CMK (cell line): ENCODE data around the gene ACOT7.
"Not testable (repeated sequence)": the region's sequence is repeated elsewhere in the genome, so short reads cannot be mapped to it uniquely, and the experiment has no call there.

Source experiments
- DNase-seq: peaks from one replicate; pipeline ENCODE4 v3.0.0-alpha.2; 2010; ENCODE audit warnings: low read depth

The ACOT7 gene, protein sequence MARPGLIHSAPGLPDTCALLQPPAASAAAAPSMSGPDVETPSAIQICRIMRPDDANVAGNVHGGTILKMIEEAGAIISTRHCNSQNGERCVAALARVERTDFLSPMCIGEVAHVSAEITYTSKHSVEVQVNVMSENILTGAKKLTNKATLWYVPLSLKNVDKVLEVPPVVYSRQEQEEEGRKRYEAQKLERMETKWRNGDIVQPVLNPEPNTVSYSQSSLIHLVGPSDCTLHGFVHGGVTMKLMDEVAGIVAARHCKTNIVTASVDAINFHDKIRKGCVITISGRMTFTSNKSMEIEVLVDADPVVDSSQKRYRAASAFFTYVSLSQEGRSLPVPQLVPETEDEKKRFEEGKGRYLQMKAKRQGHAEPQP

DNA sequence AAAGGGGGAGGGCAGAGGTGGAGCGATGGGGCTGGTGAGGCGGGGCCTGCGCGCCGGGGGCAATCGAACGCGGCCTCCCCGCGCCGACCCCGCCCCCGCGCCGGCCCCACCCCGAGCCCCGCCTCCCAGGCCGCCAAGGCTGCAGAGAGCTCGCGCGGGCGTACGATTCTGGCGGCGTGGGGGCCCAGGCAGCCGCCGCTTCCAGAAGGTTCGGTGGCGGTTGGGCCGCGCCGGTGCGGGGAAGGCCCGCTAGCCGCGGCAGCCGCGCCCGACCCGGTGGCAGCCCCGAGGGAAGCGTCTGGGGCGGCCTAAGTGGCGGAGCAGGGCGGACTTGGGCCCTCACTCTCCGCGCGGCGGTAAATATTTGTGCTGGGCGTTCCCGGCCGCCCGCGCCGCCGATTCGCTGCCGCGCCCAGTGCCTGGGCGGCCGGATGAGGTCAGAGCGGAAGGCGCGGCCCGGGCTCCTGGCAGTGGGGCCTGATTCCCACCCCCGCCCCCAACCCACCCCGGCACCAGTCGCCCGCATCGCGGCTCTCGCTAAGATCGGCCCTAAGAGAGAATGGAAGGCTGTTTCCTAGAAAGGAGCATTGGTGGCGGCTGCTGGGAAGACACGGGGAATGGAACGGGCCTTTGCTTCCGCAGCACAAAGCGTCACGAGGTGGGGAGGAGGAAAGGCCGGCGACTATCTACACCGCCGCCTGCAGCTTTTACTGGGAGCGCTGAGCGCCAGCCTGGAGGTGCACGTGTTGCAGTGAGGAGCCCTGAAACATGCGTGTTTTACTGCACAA lies at the start of gene ACOT7:
TSS of gene ACOT7 (minus strand) at position 368 of the 788 bp plus-strand sequence. CDS start 368 bp downstream, outside the sequence.
- DNase-seq = peak; percentile 76

DNA sequence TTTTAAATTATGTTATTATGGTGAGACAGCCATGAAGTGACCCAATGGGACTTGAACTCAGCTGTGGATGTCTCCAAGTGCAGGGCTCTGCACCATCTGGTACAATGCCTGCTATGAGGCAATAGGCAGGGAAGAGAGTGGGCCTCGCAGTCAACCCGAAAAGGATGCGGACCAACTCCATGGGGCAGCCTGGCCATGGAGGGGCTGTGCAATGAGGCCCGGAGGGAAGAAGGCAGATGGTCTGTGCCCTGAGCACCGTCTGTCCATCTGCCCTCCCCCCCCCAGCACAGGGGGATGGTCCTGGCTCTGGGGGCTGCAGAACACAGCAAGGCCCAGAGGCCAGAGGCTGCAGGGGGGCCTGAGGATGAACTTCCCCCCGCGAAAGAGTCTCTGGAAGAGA lies 48.0 kb upstream of the ACOT7 start:
- no peak for DNase-seq

DNA sequence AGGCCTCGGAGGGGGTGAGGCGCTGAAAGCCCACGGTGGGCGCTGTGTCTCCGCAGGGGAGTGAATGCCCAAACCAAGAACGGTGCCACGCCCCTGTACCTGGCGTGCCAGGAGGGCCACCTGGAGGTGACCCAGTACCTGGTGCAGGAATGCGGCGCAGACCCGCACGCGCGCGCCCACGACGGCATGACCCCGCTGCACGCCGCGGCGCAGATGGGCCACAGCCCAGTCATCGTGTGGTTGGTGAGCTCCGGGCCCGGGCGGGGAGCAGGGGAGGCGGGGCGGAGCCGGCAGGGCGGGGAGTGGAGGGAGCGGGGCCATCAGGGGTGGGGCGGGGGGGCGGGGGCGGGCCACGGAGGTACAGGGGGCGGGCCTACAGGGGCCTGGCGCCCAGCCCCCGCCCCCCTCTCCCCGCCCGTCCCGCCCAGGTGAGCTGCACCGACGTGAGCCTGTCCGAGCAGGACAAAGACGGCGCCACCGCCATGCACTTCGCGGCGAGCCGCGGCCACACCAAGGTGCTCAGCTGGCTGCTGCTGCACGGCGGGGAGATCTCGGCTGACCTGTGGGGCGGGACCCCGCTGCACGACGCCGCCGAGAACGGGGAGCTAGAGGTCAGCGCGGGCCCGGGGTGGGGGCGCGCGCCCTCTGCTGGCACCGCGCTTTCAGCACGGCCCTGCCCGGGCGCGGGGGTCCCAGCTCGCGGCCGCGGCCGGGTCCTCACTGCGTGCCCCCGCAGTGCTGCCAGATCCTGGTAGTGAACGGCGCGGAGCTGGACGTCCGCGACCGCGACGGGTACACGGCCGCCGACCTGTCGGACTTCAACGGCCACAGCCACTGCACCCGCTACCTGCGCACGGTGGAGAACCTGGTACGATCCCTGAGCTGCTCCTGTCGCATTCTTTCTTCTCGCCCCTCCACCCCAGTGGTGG lies 46.9 kb upstream of the ACOT7 start:
- DNase-seq = no peak

DNA sequence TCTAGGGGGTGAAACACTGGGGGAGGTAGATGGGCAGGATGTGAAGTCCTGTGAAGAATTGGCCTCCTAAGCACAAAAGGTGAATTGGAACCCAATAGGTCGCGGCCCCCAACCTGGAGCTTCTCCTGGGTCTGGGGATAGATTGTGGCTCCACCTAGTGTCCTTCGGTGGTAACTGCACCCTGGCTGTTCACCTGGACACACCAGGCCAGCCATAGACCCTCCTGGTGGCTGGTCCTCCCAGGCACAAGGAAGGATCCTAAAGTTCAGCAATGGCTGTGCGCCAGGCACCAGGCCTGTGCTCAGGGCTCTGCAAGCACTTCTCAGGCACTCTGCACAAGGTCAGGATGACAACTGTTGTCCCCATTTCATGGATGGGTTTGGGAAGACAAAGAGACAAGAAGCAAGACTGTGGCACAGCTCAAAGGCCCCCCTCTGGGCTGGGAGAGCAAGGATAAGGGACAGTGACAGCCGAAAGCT lies 44.5 kb upstream of the ACOT7 start:
- no peak for DNase-seq

DNA sequence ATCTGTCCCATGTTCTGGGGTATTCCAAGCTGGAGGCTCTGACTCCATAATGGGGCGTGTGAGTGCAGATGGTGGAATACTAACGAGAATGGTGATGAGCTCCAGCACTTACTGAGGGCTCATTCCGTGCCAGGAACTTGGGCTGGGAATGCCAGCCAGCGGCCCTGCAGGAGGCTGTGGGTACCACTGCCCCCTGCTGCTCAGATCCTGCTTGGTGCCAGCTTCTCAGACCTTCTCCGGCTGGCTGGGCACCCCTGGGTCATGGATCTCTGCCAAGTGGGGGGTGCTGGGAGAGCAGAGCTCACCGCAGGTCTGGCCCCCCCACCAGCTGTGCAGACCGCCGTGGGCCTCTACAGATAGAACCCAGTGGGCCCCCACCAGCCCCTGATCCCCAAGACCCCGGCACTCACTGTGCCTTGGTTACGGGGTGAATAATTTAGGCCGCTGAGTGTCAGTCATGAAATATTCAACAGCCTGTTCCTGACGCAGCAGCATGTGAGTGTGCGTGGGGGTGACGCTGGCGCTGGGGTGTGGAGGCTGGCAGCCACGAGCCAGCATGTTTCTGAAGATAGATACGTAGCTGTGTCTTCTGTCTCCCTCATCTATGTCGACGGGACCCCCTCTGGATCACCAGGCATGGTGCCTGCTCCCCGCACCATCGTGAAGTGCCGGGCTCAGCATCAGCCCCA lies 43.6 kb upstream of the ACOT7 start:
- not testable (repeated sequence) for DNase-seq

DNA sequence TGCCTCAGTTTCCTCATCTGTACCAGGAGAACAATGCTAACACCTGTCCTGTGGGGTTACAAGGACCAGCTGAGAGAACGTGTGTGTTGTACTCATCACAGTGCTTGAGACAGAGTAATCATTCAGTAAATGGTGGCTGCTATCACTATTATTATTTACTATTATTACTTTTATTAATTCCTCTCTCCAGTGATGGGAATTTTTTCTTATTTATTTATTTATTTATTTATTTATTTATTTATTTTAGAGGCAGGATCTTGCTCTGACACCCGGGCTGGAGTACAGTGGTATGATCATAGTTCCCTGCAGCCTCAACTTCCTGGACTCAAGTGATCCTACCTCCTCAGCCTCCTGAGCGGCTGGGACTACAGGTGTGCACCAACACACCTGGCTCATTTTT lies 42.7 kb upstream of the ACOT7 start:
- DNase-seq = not testable (repeated sequence)

DNA sequence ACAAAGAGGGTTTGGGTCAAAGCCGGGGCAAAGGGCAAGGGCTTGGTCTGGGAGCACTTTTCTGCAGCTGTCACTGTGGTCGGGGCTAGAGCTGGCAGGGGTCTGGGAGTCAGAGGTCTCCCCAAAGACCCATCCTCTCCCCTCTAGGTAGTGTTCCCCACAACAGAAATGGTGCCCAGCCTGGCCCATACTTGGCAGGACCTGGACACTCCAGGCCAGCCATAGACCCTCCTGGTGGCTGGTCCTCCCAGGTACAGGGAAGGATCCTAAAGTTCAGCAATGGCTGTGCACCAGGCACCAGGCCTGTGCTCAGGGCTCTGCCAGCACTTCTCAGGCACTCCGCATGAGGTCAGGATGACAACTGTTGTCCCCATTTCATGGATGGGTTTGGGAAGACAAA lies 42.0 kb upstream of the ACOT7 start:
- DNase-seq = no peak

DNA sequence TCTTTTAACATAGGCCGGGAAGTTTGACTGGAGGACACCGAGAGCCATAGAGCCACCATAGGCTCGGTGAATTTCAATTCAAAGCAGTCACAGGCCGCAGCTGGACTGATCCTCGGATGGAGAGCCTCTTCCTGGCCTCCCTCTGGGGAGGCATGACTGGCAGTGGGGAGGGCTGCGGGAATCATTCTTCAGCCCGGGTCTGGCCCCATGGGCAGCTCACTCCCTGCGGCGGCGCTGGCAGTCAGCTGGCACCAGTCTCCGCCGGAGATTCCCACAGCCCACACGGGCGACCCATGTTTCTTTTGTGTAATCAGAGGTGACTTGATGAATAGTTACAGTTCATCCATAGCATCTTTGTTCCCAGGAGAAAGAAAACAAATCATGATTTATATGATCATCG lies 41.6 kb upstream of the ACOT7 start:
- no peak for DNase-seq

DNA sequence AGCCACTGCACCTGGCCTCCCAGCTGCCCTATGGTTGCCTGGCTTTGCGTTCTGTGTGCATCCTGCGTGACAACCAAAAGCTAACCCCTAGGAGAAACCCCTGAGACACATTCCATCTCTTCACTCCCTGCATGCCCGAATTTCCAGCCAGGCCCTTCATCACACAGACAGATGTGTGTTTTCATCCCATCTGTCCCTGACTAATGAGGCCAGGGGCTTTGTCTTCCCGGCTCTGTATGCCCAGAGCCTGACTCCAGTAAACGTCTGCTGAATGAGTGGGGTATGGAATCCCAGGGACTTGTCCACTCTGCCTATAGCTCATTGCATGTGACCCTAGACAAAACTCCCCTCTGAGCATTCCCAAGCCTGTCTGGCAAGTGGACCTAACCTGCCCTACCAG lies 40.6 kb upstream of the ACOT7 start:
- no peak for DNase-seq

DNA sequence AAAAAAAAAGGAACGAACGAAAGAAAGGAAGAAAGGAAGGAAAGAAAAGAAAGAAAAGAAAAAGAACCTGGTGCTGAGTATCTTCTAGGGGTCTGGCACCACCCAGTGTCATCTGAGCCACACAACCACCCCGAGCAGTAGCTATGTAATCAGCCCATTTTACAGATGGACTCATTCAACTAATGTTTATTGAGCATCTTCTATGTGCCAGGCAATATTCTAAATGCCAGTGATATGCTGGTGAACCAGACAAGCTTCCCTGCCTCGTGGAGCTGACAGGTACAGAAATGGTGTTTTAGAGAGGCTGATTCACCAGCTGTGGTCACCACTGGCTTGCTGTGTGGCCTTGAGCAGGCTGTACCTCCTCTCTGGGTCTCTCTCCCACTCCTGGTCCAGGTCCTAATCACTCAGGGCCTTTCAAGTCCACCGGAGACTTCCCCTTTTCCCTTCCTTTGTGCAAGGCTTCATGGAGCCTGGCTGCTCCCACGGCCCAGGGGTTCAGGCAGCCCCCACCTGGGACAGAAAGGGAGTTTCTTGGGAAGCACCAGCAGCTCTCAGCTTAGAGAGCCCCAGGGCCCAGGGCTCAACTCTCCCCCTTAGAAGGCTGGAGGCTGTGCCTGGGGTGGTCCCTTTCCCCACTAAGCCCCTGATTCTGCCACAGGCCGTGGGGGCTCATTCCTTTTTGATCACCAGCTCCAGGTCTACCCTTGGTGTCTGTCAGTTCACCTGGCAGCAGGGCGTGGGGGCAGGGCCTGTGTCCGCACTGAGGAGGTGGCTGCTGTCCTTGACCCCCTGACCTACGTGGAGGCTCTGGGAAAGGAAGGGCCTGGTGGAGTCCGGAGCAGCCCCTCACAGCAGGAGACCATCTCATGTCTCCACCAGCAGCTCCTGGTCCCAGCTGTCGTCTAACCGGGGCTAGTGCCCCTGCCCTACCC lies 38.3 kb upstream of the ACOT7 start:
- DNase-seq = not testable (repeated sequence)

DNA sequence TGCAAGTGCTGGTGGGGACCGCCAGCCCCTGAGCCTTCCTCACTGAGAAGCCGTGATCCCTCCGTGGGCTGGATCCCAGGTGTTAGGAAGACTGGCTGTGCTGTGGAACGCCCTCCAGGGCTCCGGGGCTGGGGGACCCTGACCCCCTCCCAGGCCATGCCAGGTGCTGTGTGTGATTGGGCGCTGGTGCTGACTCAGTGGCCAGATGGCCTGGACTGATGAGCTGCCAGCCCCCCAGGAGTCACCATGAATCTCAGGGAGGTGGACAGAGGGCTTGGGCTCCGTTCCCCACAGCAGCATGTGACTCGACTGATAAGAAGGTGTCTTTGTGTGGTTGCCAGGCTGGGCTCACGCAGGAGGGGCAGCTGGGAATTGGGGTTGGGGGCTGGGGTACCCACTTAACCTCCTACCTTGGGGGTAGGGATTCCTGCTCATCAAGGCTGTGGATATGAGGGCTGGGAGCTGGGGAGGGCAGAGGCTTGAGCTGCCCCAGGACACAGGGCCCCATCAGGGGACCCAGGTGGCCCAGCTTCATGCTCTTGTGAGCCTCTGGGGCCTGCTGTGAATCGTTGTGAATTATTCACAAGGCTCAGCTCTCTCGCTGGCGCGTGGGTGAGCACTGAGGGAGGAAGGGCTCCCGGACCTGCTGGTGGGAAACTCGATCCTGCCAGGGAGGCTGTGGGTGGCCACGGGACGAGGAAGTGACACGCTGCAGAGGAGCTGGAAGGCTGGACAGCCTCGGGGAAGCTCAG lies 36.3 kb upstream of the ACOT7 start:
- DNase-seq = not testable (repeated sequence)

DNA sequence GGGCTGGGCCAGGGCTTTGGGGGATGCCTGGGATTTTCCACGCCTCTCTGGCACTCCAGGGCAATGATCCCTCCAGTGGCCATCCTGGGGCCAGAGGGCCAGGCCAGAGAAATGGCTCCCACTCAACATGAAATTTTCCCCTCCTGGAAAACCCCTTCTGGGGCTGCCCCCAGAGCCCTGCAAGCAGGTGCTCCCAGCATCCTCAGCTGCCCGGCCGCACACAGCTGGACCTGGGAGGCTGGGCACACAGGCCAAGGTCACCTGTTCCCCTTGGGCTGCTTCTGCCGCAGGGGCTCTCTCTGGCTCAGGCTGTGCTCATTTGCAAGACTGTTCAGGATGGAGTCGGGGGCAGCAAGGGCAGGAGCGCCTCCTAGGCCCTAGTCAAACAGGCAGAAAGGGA lies 34.9 kb upstream of the ACOT7 start:
- DNase-seq = not testable (repeated sequence)

DNA sequence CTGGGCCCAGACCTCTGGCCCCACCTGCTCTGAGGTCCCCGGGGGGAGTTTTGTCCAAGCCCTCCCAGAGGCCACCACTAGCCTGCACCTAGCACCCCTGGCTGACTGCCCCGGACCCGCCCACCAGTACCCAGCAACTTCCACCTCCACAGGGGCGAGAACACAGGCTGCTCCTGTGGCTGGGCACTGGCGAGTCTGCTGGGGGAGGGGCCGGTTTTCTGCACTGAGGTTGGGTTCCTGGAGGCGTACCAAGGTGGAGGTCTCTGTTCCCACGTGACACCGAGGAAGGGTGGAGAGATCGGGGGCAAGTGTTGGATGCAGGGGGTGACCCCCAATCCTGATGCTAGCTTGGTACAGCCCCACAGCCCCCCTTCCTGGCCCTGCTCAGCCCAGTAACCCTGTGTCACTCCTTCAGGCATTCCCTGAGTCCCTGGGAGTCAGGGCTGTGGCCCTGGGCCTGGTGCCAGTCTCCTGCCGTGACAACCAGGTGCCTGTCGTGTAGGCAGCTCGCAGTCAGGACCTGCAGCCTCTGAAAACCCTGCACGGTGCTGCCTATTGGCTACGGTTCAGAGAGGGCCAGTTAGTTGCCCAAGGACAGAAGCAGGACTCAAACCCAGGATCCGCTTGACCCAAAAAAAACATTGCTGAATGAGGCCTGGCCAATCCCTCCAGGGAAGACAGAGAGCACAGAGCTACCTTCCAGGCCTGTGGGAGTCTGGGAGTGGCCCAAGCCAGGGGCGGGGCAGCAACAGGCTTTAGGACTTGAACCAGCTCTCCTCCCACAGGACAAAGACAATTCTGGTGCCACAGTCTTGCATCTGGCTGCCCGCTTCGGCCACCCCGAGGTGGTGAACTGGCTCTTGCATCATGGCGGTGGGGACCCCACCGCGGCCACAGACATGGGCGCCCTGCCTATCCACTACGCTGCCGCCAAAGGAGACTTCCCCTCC lies 34.1 kb upstream of the ACOT7 start:
- no peak for DNase-seq

DNA sequence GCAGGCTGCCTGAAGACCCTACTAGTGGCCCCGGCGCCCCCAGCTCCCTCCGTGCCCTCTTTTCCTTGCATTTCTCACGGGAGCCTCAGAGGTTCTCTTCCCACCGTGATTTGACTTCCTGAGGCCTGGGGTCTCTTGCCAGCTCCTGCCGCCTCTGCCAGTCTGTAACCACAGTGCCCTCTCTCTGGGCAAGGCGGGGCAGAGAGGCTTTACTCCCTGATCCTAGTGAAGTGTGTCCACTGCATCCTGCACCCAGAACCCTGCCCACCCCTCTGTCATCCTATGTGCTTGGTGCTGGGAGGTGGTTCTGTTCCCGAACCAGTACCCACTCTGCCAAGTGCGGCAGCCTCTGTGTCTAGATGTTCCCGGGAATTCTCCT lies 33.4 kb upstream of the ACOT7 start:
- no peak for DNase-seq

DNA sequence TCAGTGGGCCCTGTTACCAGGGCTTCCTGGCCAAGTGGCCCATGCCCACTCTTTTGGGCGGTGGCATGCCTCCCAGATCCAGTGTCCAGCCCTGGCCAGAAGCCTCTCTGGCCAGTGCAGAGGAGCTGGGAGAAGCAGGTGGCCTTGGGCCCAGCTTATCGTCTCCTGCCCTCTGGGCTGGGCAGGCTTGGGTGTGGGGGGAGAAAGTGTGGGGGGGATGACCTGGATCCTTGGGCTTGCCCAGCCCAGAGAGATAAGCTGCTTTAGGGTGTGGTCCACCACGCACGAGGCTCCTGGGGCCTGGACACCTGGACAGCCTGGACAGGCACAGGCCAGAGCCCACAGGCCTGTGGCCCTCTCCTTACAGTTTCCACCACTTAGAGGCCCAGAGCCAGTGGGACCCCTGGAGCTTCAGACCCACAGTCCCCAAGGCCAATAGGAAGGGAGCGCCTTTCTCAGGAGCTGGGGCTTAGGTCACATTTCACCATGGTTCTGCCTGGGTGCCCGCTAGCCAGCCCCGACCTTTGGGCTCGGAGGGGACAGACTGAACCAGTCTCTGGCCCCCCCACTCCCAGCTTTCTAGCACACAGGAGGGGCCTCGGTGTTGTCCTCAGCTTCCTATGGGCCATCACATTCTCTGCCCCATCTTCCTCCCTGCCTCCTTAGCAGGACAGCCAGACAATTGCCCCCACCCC lies 32.9 kb upstream of the ACOT7 start:
- DNase-seq = no peak

DNA sequence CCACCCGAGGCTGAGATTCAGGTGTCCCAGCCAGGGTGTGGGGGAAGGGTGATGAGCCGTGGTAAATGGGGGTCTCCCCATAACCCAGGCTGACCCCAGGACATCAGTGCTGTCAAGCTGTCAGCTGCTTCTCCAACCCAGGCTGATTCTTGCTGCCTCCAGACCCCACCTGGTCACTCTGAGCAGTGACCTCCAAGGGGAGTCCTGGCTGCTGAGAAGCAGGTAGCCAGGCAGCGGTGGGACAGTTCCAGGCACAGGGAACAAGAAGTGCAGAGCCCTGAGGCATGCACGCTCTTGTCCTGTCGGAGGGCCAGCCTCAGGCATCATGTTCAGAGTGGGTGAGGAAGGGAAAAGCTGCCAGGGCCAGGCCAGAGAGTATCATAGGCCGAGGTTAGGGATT lies 32.1 kb upstream of the ACOT7 start:
- no peak for DNase-seq

DNA sequence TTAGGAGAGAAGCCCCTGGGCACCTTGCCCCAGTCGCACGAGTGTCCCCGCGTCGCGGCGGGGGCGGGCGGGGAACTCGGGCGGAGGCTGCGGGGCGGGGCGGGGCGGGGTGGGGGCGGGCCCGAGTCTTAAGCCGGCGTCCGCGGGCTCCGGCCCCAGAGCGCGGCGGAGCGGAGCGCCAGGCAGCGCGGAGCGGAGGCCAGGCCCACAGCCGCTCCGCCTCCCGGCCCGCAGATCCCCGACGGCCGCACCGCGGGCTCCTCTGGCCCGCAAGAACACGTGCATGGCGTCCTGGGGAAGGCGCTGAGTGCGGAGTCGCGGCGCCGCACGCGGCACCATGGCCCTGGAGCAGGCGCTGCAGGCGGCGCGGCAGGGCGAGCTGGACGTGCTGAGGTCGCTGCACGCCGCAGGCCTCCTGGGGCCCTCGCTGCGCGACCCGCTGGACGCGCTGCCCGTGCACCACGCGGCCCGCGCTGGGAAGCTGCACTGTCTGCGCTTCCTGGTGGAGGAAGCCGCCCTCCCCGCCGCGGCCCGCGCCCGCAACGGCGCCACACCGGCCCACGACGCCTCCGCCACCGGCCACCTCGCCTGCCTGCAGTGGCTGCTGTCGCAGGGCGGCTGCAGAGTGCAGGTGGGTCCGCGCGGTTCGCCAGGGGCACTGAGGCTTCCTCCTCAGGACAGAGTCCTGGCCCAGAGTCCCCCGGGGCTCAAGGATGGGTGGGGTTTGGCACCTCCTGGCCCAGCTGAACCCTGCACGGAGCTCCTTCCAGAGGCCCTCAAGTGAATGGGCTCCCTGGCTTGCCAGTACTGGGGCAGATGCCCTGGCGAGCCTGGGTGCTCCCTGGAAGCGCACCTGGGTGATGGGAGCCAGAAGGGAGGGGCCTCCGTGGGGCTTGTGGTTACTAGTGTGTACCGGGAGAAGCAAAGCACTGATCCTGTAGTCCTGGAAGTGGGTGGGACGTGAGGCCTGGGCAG lies 31.3 kb upstream of the ACOT7 start, which contains the start of gene ESPN:
TSS of gene ESPN (plus strand) at position 158 of the 975 bp plus-strand sequence. CDS start at position 338, 180 bp downstream.
- no peak for DNase-seq
